Glomerular endothelial cell (primary cell): ENCODE data around the gene TMEM108. TPM values are rescaled to one million over a fixed set of nuclear protein-coding genes. Genes with fewer than 3 reads are reported as not detected.

ENCODE experiments used
- DNase-seq: peaks from one replicate; pipeline ENCODE4 v3.0.0-alpha.2; 2011; ENCODE audit warnings: low read depth, low spot score; ENCODE audit errors: extremely low read depth
- total RNA-seq: library from RNA; depleted of rRNA; stranded (reverse); fragments of >200 nt; gene quantifications from 2 replicates; pipeline ENCODE4 v1.2.3, GENCODE V29; 2015

The TMEM108 gene
- total RNA-seq, 1 donor from 2014 or later: 0.53 TPM

DNA sequence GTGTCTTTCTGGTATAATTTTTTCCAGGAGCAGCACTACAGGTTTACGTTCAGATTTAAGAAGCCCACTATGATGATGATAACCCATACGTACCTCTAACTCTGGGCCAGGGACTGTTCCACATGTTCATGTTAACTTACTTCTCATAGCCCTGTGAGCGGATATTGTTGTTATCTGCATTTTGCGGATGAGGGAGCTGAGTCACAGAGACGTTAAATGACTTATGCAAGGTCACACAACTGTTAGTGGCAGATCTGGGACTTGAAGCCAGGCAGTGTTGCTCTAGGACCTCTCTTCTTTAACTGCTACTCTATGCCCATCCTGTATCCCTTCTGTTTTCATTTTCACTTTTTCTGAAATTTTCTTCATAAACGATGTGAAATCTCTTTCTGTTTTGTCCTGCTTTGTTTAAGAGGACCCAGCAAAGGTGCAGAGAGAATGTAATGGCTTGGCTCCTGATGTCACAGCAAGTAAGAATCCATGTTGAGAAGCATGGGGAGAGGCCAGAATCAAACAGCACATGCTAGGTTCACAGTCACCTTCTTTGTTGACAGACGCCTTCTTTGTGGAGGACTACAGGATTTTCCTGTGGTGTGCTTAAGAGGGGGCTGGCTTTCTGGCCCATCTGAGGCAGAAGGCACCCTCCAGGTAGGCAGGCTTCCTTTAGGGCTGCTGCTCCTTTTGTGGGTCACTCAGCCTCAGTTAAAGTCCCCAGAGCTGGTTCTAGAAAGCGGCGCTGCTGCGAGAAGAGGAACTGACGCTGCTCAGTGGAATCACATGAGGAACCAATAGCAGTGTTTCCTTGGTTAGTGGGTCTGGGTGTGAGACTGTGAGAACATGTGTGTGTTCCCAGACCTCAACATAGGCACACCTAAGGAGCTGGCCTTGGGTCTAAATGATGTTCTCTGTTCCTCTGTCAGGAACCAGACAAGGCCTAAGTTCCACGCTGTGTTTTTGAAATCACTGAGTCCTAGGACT is 121.6 kb downstream of the TMEM108 start:
- DNase-seq: no peak

DNA sequence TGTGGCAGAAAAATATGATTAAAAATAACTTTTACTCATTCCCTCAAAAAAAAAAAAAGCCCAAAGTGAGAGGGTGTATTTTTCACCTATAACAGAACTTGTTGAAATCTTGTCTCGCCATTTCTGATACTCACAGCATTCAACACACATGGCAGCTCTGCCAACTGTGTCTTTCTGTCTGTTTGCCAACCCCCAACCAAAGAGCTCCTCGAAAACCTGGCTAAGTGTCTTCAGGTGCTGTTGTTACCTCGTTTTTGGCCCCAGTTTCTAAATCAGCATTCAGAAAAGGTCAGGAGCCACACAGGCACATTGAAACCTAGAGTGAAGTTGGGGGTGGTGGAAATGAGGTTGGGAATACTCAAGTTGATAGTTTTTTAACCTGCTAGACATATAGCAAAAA is 123.5 kb downstream of the TMEM108 start:
- no peak for DNase-seq

DNA sequence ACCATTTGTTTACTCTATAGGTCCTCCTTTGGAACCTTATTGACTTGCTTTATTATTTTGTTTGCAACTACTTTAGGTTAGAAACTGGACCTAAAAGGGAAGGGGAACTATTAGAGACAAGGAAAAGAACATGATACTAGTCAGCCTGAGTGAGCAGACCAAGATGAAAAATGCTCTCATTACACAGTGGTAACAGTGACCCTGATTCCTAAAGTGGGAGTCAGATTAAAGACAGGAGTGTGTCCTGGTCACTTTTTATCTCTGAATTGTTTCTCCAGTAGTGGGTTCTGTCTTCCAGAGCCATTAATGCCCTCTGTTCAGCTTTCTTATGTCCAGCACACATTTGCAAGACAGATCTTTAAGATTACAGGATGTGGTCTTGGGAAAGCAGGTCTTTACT is 124.1 kb downstream of the TMEM108 start:
- no peak for DNase-seq

DNA sequence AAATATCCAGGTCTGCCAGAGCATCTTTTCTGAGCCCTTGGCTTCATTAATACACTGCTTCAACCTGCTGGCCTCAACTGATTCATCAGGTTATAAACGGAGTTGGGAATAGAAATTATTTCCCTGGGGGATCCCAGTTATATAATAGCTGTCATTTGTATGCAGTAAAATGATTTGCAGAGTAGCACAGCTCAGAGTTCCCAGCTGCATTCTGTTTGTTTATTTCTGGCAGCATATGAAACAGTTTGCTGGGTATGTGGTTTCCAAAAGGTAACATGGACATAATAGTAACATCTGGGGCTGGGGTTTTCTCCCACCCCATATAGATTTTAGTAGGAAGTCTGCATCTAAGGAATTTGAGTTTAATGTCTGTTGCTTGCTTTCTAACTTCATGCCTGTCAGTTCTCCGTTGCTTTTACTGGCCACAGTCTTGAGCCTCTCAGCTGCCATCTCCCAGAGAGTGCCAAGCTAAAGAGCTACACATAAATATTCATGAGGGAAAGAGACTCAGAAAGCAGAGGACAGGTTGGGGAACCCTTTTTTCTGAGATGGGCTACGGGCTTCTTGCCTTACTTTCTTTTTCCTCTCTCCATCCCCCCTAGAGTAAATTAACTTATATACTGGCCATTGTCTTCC is 124.6 kb downstream of the TMEM108 start:
- DNase-seq: no peak

DNA sequence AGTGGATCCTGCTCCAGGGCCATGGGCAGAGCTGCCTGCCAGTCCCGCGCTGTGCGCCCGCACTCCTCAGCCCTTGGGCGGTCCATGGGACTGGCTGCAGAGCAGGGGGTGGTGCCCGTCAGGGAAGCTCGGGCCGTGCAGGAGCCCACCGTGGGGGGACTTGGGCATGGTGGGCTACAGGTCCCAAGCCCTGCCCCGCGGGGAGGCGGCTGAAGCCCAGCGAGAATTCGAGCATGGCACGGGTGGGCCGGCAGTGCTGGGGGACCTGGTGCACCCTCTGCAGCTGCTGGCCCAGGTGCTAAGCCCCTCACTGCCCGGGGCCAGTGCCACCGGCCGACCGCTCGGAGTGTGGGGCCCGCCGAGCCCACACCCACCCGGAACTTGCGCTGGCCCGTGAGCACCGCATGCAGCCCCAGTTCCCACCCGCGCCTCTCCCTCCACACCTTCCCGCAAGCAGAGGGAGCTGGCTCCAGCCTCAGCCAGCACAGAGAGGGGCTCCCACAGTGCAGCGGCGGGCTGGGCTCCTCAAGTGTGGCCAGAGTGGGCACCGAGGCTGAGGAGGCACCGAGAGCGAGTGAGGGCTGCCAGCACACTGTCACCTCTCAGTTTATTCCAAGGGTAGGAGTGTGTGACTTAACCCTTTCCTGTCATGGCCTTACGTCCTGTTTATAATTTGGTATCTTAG is 129.3 kb downstream of the TMEM108 start:
- DNase-seq: no peak

DNA sequence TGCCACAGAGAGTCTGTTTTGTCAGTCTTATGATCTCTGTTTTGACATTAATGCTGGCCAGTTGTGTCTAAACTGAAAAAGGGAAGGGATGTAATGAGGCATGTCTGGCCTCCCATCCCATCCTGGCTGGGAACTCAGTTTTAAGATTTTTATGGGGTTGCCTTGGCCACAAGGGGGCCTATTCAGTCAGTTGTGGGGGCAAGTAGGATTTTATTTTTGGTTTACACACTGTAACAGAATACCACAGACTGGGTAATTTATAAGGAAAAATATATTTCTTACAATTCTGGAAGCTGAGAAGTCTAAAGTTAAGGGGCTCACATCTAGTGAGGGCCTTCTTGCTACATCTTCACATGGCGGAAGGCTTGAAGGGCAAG is 129.8 kb downstream of the TMEM108 start:
- DNase-seq: no peak

DNA sequence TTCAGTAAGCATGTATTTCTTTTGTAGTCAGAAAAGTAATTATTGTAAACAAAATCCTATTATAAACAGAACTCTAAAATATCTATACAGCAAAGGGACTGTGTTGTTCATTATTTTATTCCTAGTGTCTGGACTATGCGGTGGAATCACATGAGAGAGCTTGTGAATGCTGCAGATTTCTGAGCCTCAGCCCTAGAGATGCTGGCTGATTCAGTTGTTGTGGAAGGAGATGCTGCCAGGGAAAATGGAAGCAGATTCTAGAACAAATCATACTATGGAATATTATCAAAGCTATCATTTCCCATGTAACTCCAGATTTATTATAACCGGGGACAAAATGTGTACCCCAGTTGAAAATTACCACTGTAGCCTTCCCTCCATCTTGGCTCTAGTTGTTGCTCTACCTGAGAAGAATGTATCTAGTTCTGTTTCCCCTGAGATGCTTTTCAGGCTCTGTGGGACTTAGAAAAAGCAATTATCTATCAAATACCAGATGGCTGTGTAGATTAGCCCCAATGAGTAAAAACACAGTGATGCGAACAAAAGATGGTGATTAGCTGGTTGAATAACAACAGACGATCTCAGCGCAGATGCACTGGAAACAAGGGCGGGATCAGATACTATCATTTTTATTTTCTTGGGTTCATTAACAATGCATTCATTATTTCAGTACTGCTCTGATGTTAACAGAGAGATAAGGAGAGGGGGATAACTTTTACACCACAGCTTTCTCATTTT is 131.3 kb downstream of the TMEM108 start:
- DNase-seq: no peak

DNA sequence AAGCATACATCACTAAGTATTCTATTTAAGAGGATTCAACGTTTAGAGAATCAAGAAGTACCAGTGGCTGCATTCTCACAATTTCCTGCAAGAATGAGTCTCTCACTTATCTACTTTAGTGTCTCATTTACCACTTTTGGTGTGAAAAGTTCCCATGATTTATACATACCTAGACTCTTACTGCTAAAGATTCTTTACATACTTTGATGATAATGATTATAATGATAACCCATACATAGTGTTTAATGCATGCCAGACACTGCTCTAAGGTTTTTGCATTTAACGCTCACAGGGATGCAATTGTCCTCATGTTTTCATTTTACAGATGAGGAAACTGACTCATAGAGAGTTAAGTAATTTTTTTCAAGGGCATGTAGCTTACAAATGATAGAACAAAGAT is 133.6 kb downstream of the TMEM108 start:
- DNase-seq: no peak

DNA sequence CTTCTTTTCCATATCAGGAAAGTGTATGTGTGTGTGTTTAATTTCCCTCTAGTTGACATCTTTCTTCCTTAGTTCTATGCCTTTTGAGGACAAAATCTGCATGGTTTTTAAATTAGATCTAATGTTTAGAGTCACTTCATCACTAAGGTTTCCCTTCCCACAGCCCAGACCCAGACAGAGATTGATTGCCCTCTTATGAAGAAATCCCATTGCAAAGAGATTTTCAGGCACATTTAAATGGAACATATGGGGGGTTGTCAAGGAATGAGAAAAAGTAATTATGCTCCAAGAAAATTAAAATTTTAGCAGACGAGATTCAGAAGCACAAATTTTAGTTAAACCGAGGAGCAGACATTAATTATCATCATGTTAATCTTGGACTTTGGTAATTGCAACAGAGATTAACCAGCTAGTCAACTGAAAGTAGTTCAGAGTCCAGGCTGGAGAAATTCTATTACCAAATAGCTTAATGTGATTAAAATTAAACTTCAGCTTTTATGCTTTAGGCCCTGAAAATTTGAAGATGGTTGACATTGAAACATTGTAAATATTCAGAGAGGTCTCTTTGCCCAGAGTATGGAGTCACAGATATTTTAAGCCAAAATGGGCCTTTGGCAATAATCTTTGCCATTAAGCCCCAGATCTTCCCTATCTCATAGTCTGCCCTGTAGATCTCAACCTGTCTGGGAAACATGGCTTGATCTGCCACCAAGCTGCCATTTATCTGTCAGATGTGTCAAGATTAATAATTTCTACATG is 143.4 kb downstream of the TMEM108 start:
- DNase-seq: no peak

DNA sequence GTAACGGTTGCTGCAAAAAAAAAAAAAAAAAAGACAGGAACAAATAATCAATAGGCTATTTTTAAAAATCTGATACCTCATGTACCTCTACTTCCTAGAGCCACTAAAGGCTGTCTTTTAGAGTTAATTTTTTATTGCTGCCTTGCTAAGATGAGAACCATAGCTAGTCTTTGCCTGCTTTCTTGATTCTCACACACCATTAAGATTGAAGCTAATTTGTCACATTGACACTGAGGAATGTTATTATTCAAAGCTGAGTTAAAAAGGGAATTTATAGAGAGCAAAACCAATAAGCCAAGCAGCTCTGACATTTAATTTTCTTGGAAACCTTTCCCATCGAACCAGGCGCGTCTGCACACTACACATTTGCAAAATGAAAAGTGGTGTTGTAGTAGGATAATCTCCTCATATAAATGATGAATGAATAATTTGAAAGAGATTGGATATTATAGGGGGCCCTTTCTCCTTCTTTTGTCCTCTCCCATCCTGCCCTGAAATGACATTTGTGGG is 149.7 kb downstream of the TMEM108 start:
- no peak for DNase-seq

DNA sequence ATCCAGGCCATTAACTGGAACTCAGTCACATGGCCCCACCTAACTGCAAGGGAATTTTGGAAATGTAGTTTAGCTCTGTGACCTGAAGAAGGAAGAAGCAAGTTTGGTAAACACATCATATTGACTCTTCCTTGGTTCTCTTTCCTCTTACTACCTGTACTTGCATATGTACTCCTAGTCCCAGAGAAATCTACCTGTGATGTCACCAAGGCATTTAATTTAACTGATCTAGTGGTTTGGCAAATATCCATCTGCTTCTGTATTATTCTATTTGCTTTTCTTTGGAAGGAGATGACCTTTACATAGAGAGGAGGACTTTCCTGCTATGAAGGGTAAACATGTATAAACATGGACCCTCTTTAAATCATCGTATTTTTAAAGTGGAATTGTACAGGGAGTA is 150.8 kb downstream of the TMEM108 start:
- no peak for DNase-seq

DNA sequence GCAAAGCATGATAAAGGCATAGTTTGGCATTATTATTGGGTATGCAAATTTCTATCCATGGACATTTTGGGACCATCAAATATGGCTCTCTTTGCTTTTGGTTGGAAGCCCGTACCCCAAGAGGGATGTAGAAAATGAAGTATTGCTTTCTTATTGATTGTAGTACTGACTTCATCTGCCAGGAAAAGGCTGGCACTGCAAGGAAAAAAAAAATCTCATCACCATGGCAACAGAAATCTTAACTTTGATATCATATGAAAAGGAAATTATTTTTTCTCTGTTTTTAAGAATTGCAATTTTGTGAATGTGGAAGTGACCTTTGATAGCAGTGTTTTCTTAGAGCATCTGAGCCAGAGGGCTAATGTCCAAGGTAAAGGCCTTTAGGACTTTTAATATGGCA is 151.7 kb downstream of the TMEM108 start:
- DNase-seq: no peak

DNA sequence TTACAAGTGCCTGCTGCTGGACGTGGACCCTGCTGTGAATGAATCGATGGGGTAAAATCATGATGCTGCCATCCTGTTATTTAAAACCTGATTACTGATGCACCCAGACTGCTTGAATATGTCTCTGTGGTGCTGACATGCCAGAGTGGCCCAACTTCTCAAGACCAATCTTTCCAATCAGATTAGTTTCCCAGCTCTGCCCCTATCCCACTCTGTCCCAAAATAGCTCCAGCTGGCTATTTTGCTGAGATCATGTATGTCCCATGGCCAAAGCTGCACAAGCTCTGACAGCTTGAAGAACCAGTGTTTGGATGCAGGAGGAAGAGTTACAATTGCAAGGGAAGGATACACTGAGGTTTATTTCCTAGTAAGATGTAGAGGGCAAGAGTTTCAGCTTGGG is 153.6 kb downstream of the TMEM108 start:
- DNase-seq: no peak

DNA sequence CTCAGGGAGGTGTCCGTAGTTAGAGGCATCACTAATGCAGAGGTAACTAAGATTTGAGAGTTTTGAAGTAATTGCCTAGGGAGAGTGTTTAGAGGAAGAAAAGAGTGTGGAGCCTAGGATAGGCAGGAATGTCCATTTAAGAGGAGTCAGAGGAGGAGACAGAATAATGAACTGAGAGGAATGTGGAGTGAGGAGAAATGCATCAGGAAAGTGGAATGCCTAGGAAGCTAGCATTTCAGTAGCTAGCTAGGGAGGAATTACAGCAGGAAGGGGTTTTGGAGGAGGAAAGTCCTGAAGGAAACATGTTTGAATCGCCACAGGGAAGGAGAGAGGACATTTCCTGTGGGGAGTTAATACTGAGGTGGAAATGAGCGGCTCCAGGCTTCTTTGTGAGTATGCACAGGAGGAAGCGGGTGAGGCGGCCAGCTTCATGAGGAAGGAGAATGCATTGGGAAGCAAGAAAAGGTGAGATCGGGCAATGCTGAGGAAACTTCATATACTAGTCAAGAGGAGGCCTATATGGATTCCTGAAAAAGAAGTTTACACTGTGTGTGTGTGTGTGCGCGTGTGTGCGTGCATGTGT is 154.3 kb downstream of the TMEM108 start:
- DNase-seq: no peak

DNA sequence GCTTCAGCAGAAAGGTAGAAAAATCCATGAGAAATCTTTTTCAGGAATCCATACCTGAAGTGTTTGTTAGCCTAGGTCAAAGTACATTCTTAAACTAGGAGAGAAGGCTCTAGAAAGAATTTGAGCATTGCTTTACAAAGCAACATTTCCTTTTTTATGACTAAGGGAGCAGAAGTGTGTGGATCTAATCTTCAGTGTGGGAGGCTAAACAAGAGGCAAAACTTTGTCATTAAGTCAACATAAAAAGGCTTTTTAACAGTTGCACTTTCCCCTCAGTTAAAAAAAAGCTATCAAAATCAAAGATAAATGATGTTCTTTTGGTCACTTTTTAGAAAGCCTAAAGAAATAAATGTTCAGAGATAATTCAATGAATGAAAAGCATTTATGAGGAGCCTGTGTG is 154.8 kb downstream of the TMEM108 start:
- no peak for DNase-seq

DNA sequence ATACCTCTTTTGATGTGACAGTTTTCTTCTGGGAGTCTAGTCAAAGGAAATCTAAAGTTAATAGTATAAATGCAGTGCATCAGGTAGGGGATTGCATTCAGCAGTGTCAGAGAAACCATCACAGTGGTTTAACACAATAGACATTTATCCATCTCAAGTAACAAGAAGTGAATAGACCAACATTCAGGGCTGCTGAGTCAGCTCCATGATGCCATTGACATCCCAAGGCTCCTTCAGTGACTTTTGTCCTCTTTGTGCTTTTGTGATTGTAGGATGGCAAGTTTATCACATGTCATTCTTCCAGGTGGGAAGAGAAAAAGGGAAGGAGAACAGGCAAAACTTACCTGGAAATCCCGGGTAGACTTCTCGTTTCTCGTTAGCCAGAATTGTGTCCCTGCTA is 158.3 kb downstream of the TMEM108 start:
- no peak for DNase-seq

DNA sequence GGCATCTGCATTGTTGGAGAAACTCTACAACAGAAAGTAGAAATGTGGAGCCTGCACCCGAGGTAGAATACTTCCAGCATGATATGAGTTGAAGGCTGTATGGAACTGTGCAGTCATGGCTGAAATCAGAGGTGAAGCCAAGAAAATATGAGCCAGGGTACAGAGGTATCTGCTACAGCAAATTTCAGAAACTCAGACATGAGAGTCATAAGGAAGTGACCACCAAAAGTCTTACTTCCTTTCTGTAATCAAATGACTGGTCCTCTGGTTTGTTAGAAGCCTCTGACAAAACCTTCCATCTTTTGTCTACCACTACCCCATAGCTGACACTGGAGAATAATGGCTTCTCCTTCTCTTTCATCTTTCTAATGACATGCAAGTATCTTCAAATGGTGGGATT is 159.4 kb downstream of the TMEM108 start:
- no peak for DNase-seq

DNA sequence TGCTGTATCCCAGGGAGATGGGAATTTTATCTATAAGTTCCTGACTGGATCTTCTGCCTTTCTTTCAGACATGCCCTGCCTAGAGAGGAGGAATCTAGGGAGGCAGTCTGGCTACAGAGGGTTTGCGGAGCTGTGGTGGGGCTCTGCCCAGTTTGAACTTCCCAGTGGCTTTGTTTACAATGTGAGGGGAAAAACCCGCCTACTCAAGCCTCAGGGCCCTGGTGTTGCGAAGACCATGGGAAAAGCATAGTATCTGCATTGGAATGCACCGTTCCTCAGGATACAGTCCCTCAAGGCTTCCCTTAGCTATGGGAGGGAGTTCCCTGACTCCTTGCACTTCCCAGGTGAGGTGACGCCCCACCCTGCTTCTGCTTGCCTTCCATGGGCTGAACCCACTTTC is 168.7 kb downstream of the TMEM108 start:
- no peak for DNase-seq

DNA sequence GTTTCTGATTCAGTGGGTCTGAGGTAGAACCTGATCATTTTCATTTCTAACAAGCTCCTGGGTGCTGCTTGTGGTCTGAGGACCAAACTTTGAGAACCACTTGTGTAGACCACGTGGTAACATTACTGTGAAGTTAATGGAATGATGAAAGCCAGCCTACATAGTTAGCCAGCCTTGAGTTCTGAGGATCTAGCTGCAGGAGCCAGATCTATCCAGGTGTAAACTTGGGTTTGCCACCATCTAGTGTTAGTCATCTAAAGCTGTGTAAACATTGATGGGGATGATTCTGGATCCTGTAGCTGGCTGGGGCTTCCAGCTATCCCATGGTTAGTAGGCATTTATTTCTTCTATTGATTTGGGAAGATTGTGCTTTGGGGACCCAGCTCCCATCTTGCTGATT is 170.0 kb downstream of the TMEM108 start:
- no peak for DNase-seq
